ENCODE results near the gene SBK3. TPM values are rescaled to one million over a fixed set of nuclear protein-coding genes. Genes with fewer than 3 reads are reported as not detected.

Gene SBK3
- polyA plus RNA-seq, 1 of the 3 experiments (the other 2 are of a cell fraction): 0.03 TPM

DNA sequence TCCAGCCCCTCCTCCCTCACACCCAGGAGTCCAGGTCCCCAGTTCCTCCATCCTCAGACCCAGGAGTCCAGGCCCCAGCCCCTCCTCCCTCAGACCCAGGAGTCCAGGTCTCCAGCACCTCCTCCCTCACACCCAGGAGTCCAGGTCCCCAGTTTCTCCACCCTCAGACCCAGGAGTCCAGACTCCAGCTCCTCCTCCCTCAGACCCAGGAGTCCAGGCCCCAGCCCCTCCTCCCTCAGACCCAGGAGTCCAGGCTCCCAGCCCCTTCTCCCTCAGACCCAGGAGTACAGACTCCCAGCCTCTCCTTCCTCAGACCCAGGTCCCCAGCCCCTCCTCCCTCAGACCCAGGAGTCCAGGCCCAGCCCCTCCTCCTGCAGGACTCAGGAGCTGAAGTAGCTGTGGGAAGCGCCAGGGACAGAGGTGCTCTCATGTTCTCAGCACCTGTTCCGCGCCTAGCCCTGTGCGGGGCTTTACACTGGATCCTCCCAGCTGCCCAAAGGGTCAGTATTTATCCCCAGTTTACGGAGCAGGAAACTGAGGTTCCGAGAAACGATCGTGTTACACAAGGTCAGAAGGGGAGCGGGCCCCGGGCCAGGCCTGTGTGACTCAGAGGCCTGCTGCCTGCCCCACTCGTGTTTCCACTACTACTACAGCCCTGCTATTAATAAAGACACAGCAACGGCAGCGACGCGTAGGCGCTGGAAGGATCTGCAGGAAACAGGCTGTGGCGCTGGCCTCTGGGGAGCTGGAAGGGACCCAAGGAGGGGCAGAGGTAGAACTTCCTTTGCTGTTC lies 1.7 kb upstream of the SBK3 start (continued):
- TF ChIP-seq, protein P1, sequence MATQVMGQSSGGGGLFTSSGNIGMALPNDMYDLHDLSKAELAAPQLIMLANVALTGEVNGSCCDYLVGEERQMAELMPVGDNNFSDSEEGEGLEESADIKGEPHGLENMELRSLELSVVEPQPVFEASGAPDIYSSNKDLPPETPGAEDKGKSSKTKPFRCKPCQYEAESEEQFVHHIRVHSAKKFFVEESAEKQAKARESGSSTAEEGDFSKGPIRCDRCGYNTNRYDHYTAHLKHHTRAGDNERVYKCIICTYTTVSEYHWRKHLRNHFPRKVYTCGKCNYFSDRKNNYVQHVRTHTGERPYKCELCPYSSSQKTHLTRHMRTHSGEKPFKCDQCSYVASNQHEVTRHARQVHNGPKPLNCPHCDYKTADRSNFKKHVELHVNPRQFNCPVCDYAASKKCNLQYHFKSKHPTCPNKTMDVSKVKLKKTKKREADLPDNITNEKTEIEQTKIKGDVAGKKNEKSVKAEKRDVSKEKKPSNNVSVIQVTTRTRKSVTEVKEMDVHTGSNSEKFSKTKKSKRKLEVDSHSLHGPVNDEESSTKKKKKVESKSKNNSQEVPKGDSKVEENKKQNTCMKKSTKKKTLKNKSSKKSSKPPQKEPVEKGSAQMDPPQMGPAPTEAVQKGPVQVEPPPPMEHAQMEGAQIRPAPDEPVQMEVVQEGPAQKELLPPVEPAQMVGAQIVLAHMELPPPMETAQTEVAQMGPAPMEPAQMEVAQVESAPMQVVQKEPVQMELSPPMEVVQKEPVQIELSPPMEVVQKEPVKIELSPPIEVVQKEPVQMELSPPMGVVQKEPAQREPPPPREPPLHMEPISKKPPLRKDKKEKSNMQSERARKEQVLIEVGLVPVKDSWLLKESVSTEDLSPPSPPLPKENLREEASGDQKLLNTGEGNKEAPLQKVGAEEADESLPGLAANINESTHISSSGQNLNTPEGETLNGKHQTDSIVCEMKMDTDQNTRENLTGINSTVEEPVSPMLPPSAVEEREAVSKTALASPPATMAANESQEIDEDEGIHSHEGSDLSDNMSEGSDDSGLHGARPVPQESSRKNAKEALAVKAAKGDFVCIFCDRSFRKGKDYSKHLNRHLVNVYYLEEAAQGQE (IDR thresholded peaks at IDR 0.05; ENCODE audit: low read depth, low read length): no peak
- TF ChIP-seq GATA2 (CRISPR knock-in tag; IDR thresholded peaks at IDR 0.05) (no peak), TCF12 (IDR thresholded peaks at IDR 0.05) (peak; percentile 63), EZH2phosphoT487 (IDR thresholded peaks at IDR 0.05; ENCODE audit: borderline replicate concordance, low read depth) (no peak), RAD21 (IDR thresholded peaks at IDR 0.05; ENCODE audit: low read length) (no peak), MEF2A (IDR thresholded peaks at IDR 0.05; ENCODE audit: borderline replicate concordance, low read depth) (no peak), PBX3 (IDR thresholded peaks at IDR 0.05) (peak; percentile 23; the same call in 1 of the 2 replicates), CTCF (IDR thresholded peaks at IDR 0.05) (no peak), FOXJ3 (CRISPR knock-in tag; IDR thresholded peaks at IDR 0.05) (no peak)
- TF ChIP-seq, protein P2, sequence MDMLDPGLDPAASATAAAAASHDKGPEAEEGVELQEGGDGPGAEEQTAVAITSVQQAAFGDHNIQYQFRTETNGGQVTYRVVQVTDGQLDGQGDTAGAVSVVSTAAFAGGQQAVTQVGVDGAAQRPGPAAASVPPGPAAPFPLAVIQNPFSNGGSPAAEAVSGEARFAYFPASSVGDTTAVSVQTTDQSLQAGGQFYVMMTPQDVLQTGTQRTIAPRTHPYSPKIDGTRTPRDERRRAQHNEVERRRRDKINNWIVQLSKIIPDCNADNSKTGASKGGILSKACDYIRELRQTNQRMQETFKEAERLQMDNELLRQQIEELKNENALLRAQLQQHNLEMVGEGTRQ (IDR thresholded peaks at IDR 0.05; ENCODE audit: borderline replicate concordance, low read depth, low read length): no peak
- TF ChIP-seq, protein P3, sequence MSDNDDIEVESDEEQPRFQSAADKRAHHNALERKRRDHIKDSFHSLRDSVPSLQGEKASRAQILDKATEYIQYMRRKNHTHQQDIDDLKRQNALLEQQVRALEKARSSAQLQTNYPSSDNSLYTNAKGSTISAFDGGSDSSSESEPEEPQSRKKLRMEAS (IDR thresholded peaks at IDR 0.05; ENCODE audit: low read depth): peak; percentile 58; the same call in 1 of the 2 replicates

DNA sequence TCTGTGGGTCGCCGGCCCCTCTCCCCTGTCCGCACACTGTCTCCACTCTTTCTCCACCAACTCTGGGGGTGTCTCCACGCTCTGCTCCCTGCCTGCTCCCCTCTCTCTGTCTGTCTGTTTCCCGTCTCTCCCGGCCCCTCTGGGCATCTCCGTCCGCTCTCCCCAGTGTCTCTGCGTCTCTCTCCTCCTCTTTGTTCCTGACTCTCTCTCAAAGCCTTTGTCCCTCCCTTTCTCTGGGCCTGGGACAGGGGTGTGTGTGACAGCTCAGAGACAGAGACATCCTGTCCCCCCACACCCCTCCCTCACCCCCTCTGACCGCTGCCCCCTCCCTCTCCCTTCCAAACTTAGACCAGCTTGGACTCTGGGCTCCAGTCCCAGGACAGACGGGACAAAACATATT lies 668 bp upstream of the SBK3 start:
- H3K79me2 ChIP-seq (ENCODE audit: insufficient read depth): no peaks in the 10 kb centered on the region
- H3K27ac ChIP-seq (ENCODE audit: low read depth in 2 of 2, low read length in 1 of 2): no peak overlapping the region
- H3K27me3 ChIP-seq (ENCODE audit: insufficient read depth): no peaks in the 10 kb centered on the region
- 87% methylated on average over 10 of the region's 11 CpGs for WGBS (ENCODE audit: low lambda C conversion rate)
- no peak overlapping the region for H2AFZ ChIP-seq (ENCODE audit: low read depth)
- H4K20me1 ChIP-seq (ENCODE audit: insufficient read depth): no peaks in the 10 kb centered on the region
- no peaks in the 10 kb centered on the region for H3K9me2 ChIP-seq
- H3K4me1 ChIP-seq (ENCODE audit: control insufficient read depth in 1 of 2, insufficient read depth in 2 of 2, low read depth in 1 of 2, low read length in 1 of 2): peaks cover 2 to 28% of the 10 kb centered on the region in 2 experiments; a peak in 3 of 4 replicates
- DNase-seq: no peak
- peaks cover 15% of the 10 kb centered on the region for H3F3A ChIP-seq (replicated peaks; ENCODE audit: insufficient read depth)
- no peak overlapping the region for H3K4me3 ChIP-seq (ENCODE audit: low read depth in 2 of 2, low read length in 1 of 2)
- H3K36me3 ChIP-seq (replicated peaks in 1 of 2; ENCODE audit: control insufficient read depth in 1 of 2, insufficient read depth in 2 of 2, low read length in 1 of 2): no peaks in the 10 kb centered on the region
- CTCF ChIA-PET: no interaction called here
- H3K9me3 ChIP-seq: no peaks in the 10 kb centered on the region
- POLR2A ChIA-PET: no interaction called here
- no peak overlapping the region for H3K9ac ChIP-seq
- H3K4me2 ChIP-seq: no peak overlapping the region
- TF ChIP-seq, protein P3 (IDR thresholded peaks at IDR 0.05; ENCODE audit: low read depth): no peak
- TF ChIP-seq TEAD4 (IDR thresholded peaks at IDR 0.05; ENCODE audit: borderline replicate concordance, insufficient read depth): no peak
- TF ChIP-seq, protein P2 (IDR thresholded peaks at IDR 0.05; ENCODE audit: borderline replicate concordance, low read depth, low read length): no peak
- TF ChIP-seq POLR2AphosphoS5 (IDR thresholded peaks at IDR 0.05; ENCODE audit: low read depth, low read length): no peak
- no peak for TF ChIP-seq FOXJ3 (CRISPR knock-in tag; IDR thresholded peaks at IDR 0.05)
- TF ChIP-seq CHD2 (IDR thresholded peaks at IDR 0.05; ENCODE audit: low read length, partially characterized antibody): no peak
- no peak for TF ChIP-seq MEF2A (IDR thresholded peaks at IDR 0.05; ENCODE audit: borderline replicate concordance, low read depth)
- TF ChIP-seq MXI1 (IDR thresholded peaks at IDR 0.05; ENCODE audit: low read depth, low read length): no peak
- no peak for TF ChIP-seq FOSL2 (IDR thresholded peaks at IDR 0.05; ENCODE audit: borderline replicate concordance, low read depth)
- no peak for TF ChIP-seq CTCF (IDR thresholded peaks at IDR 0.05)
- no peak for TF ChIP-seq RXRA (IDR thresholded peaks at IDR 0.05; ENCODE audit: borderline replicate concordance, low read depth)
